Type B pancreatic cell (in vitro differentiated cells): ENCODE data around the gene C1orf87. TPM values are rescaled to one million over a fixed set of nuclear protein-coding genes. Genes with fewer than 3 reads are reported as not detected.

Source experiments
- DNase-seq: peaks from one replicate; pipeline ENCODE4 v3.0.0; 2021; ENCODE audit warnings: mixed read lengths; ENCODE audit not compliant: unreplicated experiment; ENCODE audit errors: extremely low spot score
- H3K27ac Mint-ChIP-seq: 2 replicates; pipeline ENCODE4 v1.8.0; 2021; ENCODE audit warnings: mild to moderate bottlenecking, mixed read lengths
- H3K27me3 Mint-ChIP-seq: 2 replicates; pipeline ENCODE4 v1.8.0; 2021; ENCODE audit warnings: mixed read lengths
- H3K36me3 Mint-ChIP-seq: 2 replicates; pipeline ENCODE4 v1.8.0; 2021; ENCODE audit warnings: mixed read lengths
- H3K4me1 Mint-ChIP-seq: one replicate; pipeline ENCODE4 v1.8.0; 2021; ENCODE audit warnings: mixed read lengths; ENCODE audit not compliant: unreplicated experiment
- H3K4me3 Mint-ChIP-seq: 2 replicates; pipeline ENCODE4 v1.8.0; 2021; ENCODE audit warnings: mild to moderate bottlenecking, mixed read lengths
- H3K9me3 Mint-ChIP-seq: 2 replicates; pipeline ENCODE4 v1.8.0; 2021; ENCODE audit warnings: mixed read lengths
- total RNA-seq: library from RNA; stranded (reverse); gene quantifications from 2 replicates; pipeline ENCODE4 v1.2.1, GENCODE V29; 2021; ENCODE audit warnings: low replicate concordance
- TF ChIP-seq, protein P1 (sequence below): fragments of 200-600 bp; sonication (generic); conservative IDR thresholded peaks from 2 replicates; pipeline ENCODE4 v1.5.0; 2021; ENCODE audit warnings: antibody characterized with exemption, mild to moderate bottlenecking

C1orf87 gene
- total RNA-seq, 1 donor from 2014 or later = not detected

- Mint-ChIP-seq H3K9me3 (no peaks in the 10 kb centered on the region), H3K4me3 (no peak overlapping the region), H3K27ac (no peak overlapping the region), H3K4me1 (peaks cover 18% of the 10 kb centered on the region), H3K27me3 (peaks cover 17% of the 10 kb centered on the region), H3K36me3 (no peaks in the 10 kb centered on the region)
- TF ChIP-seq, protein P1, sequence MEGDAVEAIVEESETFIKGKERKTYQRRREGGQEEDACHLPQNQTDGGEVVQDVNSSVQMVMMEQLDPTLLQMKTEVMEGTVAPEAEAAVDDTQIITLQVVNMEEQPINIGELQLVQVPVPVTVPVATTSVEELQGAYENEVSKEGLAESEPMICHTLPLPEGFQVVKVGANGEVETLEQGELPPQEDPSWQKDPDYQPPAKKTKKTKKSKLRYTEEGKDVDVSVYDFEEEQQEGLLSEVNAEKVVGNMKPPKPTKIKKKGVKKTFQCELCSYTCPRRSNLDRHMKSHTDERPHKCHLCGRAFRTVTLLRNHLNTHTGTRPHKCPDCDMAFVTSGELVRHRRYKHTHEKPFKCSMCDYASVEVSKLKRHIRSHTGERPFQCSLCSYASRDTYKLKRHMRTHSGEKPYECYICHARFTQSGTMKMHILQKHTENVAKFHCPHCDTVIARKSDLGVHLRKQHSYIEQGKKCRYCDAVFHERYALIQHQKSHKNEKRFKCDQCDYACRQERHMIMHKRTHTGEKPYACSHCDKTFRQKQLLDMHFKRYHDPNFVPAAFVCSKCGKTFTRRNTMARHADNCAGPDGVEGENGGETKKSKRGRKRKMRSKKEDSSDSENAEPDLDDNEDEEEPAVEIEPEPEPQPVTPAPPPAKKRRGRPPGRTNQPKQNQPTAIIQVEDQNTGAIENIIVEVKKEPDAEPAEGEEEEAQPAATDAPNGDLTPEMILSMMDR = no peak
- DNase-seq = no peak
Measured at GRCh38 chr1:60111716-60112115, 38.1 kb upstream of the C1orf87 start.

- Mint-ChIP-seq H3K9me3 (no peaks in the 10 kb centered on the region), H3K27ac (no peak overlapping the region), H3K4me1 (peaks cover 18% of the 10 kb centered on the region), H3K36me3 (no peaks in the 10 kb centered on the region), H3K4me3 (no peak overlapping the region), H3K27me3 (peaks cover 17% of the 10 kb centered on the region)
- TF ChIP-seq, protein P1 = no peak
- no peak for DNase-seq
Measured at GRCh38 chr1:60111118-60111517, 37.5 kb upstream of the C1orf87 start.

DNA sequence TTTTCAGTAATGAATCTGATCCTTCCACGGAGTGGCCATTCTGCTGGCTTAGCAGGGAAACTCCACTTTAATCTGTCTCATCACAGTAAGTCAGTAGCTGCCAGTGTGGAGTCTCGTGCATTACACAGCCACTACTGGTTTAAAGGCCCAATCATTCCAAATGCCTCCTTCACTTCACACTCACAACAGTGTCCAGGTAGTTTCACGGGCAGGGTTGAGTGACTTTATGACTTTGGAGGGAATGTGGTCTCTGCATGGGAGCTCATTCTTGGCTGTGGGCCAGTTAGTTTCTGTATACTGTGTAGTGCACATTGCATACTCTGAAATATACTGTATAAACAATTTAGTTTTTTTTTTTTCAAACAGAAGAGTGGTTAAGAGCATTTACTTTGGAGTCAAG lies 34.6 kb upstream of the C1orf87 start:
- TF ChIP-seq, protein P1 = no peak
- no peaks in the 10 kb centered on the region for H3K36me3 Mint-ChIP-seq
- no peak for DNase-seq
- no peak overlapping the region for H3K4me3 Mint-ChIP-seq
- peaks cover 5% of the 10 kb centered on the region for H3K4me1 Mint-ChIP-seq
- no peaks in the 10 kb centered on the region for H3K9me3 Mint-ChIP-seq
- no peak overlapping the region for H3K27ac Mint-ChIP-seq
- H3K27me3 Mint-ChIP-seq = peaks cover 7% of the 10 kb centered on the region

DNA sequence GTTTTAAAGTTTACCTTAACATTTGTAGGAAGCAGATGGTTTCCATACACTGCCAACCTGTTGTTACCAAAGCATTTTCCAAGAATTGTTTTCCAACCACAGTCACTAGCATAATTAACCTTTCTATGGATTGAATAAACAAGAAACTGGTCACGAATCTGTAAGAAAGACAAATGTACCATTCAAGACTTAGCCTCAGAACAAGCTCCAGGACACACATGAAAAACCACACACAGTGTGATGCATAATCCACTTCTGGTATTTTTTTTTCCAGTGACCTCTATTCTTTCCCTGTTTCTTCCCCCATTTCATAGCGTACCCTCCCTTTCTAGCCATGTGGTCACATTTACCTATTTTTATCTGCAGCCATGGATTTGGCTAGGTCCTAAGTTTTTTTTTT lies 29.6 kb upstream of the C1orf87 start:
- TF ChIP-seq, protein P1 = no peak
- no peak for DNase-seq
- H3K4me3 Mint-ChIP-seq = no peak overlapping the region
- peaks cover 9% of the 10 kb centered on the region for H3K27me3 Mint-ChIP-seq
- no peaks in the 10 kb centered on the region for H3K9me3 Mint-ChIP-seq
- H3K27ac Mint-ChIP-seq = no peak overlapping the region
- no peaks in the 10 kb centered on the region for H3K36me3 Mint-ChIP-seq
- peaks cover 4% of the 10 kb centered on the region for H3K4me1 Mint-ChIP-seq

DNA sequence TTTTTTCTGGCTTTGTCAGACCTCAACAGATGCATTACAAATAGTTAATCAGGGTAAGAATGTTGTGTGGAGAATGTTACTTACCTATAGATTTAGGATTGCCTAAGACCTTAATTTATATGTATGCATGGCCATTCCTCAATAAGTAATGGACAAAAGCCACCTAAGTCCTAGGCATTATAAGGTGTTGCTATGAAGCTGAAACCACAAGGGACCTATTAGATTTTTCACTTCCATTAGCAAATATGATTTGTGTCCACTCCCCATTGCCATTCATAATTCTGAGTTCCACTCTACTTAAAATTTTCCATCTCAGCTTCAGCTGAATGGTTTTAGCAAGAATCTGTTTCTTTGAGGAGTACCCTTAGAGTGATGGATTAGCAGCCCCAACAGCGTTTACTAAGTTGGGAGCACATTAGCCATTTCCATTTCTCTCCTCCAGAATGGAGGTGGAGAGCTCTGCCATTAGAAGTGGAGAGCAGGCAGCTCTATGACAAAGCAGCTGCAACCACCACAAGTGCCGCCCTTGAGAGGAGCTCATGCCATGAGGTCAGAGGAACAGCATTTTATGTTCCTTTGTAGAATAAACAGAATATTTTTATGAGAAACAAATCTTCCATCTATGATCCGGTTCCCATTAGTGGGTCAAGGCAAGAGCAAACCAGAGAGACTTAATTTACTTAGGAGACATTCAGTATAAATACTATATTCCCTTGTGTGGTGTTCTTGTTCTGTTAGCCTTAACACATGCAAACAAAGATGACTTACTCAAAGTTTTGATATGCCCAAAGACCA lies 28.9 kb upstream of the C1orf87 start:
- H3K27me3 Mint-ChIP-seq = peaks cover 9% of the 10 kb centered on the region
- TF ChIP-seq, protein P1 = no peak
- H3K9me3 Mint-ChIP-seq = no peaks in the 10 kb centered on the region
- no peaks in the 10 kb centered on the region for H3K36me3 Mint-ChIP-seq
- H3K4me3 Mint-ChIP-seq = no peak overlapping the region
- DNase-seq = no peak
- H3K27ac Mint-ChIP-seq = no peak overlapping the region
- H3K4me1 Mint-ChIP-seq = no peaks in the 10 kb centered on the region
